GM19395 (cell line): ENCODE measurements around the gene FBLN2.
"Not testable (repeated sequence)": the region's sequence is repeated elsewhere in the genome, so short reads cannot be mapped to it uniquely, and the experiment has no call there.

ENCODE experiments used
- ATAC-seq: cut with Tn5 transposase; IDR thresholded peaks from one replicate; pipeline ENCODE4 v1.9.1; 2021; ENCODE audit warnings: mild to moderate bottlenecking, moderate library complexity; ENCODE audit not compliant: unreplicated experiment

FBLN2 gene

DNA sequence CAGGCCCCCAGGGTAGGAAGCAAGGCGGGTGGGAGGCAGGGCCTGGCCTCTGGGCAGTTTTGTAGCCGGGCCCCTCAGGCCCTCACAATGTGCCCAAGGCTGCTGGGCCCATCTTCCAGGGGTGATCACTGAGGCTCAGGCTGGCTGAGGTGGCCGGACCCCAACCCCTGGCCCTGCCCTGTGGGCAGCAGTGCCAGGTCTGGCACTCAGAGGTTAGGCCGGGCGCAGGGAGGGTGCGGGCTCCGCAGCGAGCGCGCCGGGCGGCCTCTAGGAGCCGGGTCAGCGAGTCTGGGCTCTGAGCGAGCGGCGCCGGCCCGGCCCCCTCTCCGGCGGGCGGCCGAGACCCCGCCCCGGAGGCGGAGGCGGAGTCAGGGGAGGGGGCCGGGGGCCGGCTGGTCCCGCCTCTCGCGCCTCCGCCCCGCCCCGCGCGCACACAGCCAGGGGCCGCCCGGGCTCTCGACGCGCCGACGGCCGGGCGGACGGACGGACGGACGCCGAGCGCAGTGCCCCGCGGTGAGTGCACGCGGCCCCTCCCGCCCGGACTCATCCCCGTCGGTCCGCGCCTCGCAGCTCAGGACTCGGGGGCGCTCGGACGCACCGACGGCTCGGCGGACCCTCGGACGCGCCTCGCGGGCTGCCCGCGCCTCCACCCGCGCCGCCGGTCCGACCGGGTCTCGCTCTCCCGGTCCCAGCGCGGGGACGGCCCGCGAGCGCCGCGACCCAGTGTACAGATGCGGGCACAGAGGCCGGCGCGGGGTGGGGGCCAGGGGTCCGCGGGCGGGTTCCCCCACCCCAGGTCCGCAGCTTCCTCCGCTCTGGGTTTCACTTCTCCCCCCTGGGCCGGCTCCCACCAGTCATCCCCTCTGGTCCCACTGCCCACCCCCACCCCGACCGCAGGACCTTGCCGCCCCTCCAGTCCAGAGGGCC is at the start of gene FBLN2:
TSS of gene FBLN2 (plus strand) at position 430 of the 927 bp plus-strand sequence. CDS start 21,231 bp downstream, outside the sequence.
- ATAC-seq = no peak

DNA sequence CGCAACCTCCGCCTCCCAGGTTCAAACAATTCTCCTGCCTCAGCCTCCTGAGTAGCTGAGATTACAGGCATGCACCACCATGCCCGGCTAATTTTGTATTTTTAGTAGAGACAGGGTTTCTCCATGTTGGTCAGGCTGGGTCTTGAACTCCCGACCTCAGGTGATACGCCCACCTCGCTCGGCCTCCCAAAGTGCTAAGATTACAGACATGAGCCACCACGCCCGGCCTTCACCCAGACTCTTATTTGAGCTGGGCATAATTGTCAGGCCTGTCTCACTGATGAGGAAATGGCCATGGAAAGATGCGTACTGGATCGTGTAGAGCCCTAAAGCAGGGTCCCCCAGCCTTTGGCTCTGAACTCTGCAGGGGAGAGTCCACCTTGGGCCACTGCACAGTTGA is 49.7 kb upstream of the FBLN2 start:
- ATAC-seq = not testable (repeated sequence)

DNA sequence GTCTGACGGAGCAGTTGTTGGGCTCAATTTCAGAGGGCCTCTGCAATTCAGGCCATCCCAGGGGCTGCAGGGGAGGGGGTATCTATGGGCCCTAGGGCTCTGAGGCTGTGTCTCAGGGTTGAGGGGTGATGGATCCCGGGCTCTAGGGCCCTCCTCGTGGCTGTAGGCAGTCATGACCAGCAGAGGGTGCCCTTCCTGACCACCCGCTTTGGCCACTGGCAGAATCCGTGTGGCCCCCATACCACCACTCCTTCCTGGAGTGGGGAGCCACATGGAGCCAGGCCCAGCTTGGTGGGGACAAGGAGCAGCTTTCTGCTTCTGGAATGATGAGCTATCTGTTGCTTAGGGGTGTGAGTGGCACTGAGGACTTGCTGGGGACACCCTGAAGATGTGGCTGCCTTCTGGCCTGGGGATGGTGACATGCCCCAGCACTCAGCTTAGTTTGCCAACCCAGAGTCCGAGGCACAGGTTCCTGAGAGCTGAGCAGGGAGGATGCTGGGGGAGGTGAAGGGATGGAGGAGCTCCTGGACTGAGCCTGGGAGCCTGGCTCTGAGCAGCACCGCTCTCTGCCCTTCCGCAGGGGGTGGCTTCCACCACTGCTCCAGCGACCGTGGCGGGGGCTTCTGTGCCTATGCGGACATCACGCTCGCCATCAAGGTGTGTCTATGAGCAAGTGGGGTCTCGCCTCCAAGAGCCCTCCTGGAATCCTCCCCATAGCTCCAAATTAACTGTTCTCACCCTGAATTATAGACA is 48.6 kb upstream of the FBLN2 start:
- ATAC-seq = no peak

DNA sequence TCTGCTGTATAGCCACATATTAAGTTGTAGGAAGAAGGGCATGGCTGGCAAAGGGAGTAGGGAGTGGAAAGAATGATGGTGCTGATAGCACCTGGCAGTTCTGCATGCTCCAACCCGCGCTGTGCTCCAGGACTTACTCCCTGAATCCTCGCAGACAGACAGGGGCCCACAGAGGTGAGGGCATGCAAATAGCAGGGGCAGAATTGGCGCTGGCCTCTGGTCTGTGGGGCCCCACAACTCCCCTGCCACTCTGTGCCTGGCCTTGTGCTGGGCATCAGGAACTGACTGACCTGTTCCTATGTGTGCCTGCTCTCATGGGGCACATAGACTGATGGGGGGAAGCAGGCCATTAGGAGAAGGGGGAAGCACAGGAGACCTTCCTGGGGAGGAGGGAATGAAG is 47.9 kb upstream of the FBLN2 start:
- no peak for ATAC-seq

DNA sequence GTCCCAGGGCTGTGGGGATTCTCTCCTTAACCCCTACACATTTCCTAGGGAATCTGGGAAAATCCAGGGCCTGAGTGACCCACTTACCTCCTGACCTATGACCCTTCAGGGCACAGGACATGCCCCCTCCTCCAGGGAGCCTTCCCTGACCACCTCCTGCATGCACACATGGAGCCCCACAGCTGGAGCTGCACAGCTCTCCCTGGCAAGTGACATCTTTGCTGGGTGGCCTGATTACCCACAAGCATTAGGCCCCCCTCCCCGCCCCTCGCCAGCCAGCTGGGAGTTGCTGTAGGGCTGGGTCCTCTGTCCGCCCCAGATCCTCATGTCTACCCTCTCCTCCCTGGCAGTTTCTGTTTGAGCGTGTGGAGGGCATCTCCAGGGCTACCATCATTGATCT is 47.4 kb upstream of the FBLN2 start:
- ATAC-seq = no peak

DNA sequence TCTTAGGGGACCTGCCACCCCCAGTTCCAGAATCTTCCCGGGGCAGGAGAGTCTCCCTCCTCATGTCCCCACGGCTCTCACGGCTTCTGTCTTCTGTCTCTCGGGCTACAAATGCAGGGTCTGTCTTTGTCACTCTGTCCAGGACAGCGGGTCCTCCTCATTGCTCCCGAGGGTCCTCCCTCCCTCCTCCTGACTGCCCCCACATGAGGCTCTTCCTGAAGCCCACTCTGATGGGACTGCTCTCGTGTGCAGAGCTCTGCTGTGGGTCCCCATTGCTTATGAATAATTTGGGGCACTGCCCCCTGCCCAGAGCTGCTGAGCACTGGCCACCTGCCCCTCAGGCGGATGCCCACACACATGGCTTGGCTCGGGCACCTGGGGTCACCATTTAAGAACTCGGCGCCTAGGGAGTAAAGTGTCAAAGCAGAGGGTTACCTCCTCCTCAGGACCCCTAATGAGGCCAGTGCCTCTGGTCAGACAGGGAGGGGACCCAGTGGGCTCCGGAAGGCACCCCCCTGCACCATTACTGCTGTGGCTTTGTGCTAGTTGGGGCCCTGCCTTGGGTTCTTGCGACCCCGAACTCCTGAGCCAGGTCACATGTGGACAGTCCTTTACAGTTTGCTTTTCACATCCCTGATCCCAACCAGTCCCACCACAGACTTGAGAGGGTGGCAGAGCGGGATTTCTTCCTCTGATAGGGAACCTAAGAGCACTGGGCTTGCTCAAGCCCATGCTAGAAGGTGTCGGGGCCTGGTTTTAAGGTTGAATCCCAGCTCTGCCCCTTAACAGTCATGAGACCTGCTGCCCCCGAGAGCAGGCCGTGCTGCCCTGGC is 46.8 kb upstream of the FBLN2 start:
- ATAC-seq = no peak

DNA sequence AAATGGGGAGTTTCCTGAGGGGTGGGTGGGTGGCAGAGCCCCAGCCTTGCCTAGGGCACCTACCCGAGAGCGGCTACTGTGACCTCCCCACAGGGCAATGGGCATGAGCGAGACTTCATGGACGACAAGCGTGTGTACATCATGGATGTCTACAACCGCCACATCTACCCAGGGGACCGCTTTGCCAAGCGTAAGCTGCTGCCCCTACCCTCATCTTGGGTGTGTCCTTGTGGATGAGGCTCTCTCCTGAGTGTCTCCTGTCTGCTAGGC is 46.2 kb upstream of the FBLN2 start:
- ATAC-seq = no peak

DNA sequence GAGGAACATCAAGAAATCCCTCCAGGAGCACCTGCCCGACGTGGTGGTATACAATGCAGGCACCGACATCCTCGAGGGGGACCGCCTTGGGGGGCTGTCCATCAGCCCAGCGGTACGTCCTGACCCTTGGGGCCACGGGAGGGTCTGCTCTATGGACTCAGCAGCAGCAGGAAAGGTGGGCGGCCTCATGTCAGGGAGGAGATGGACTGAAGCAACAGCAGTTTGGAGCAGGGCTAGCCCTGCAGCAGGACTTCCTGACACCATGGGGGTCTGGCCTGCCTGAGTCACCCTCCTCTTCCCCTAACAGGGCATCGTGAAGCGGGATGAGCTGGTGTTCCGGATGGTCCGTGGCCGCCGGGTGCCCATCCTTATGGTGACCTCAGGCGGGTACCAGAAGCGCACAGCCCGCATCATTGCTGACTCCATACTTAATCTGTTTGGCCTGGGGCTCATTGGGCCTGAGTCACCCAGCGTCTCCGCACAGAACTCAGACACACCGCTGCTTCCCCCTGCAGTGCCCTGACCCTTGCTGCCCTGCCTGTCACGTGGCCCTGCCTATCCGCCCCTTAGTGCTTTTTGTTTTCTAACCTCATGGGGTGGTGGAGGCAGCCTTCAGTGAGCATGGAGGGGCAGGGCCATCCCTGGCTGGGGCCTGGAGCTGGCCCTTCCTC is 44.6 kb upstream of the FBLN2 start:
- ATAC-seq = no peak

DNA sequence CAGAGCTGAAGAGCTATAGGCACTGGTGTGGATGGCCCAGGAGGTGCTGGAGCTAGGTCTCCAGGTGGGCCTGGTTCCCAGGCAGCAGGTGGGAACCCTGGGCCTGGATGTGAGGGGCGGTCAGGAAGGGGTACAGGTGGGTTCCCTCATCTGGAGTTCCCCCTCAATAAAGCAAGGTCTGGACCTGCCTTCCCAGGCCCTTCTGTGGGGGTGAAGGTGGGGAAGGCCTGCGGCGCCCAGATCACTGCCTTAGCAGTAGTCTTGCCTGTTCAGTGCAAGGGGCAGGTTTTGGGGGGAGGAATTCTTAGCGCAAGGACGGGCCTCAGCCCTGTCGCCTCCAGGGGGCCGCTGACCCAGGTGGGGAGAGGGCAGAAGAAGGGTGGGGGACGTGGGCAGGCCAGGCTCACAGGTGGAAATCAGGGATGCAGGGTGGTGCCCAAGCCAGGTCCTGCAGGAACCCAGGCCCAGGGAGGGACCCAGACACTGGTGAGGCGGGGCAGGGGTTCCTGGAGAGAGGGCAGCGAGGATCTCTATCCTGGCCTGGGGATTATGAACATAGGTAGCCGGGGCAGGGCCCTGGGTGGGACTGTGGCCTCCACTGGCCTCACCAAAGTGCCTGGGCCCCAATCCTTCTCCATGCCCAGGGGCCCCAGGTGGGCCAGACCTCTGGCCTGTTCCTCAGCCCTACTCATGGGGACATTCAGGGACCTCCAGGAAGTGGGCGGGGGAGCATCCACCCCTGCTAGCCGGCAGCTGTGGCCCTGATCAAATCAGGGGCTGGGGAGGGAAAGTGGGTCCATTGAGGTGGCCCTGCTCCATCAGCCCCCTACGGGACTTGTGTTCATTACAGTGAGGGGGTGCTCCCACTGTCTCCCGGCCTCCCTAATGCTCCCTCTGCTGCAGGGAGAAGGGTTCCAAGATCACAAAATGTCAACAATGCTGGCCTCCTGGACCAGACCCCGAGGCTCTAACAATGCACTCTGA is 43.5 kb upstream of the FBLN2 start:
- ATAC-seq = no peak

DNA sequence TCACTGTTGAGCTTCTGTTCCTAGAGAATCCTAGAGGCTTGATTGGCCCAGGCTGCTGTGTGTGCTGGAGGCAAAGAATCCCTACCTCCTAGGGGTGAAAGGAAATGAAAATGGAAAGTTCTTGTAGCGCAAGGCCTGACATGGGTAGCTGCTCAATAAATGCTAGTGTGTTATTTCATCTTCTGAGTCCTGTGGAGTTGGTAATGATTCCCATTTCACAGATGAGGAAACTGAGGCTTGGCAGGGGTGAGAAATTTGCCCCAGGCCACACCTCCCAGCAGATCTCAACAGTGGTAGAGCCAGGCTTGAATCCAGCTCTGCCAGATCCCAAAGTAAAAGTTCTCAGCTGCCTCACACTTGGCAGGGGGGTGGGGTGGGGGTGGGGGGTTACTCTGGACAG is 42.7 kb upstream of the FBLN2 start:
- ATAC-seq = no peak

DNA sequence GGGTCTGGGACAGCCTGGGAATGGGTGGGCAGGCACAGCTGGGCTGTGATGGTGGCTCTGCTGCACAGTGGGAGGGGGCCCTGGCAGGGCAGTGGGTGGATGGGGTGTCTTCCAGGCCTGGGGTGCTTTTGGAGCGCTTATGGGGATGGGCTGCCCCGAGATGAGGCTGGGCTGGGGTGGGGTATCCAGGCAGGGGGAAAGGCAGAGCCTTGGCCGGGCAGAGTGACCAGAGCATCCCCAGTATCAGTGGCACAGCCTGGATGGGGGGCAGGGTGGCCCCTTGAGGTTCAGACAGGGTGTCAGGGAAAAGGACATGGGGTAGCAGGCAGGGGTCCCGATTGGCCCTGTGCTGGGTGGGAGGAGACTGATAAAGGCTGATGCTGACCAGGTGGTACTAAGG is 42.2 kb upstream of the FBLN2 start:
- no peak for ATAC-seq

DNA sequence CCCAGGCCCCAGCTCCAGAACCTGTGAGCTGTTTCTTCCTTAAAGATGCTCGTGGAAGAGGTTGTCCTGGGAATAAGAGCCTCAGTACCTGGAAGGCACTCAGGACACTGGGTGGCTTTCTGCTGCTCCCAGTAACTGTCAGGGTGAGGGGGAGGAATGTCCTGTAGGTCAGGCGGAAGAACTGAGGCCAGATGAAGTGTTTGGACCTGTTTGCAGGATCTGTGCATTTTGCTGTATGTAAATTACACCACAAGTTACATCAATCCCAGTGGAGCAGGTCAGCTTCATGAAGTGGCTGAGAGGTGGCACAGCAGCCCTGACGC is 41.7 kb upstream of the FBLN2 start:
- ATAC-seq = no peak

DNA sequence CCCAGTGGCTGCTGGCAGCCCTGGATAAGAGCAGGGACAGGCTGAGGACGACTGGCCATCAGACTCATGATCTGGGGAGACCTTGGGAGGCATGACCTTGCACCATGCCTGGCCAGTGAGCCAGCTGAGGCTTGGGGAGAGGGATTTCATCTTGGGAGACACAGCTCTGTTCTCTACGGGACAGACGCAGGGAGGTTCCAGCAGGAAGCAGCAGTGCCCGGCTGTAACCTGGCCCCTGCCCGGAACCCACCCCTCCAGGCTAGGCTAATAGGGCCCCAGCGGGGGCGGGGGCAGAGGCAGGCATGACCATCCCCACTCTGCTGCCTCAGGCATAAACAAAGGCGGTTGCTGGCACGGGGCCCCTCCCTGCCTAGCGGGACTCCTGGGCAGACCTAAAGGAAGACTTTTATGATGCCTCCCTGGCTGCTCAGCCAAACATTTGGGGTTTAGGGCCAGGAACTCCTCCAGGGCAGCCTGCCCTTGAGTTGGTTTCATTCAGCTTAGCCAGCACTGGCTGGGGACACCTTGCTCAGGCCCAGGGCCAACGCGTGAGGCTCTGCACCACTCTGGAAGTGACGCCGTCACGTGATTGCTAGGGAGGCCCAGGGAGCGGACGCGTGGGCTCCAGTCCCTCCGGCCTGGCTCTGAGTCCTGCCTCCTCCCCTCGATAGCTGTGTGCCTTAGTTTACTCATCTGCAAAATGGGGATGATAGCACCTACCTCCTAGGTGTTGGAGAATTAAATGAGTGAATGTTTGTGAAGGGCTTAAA is 41.2 kb upstream of the FBLN2 start:
- ATAC-seq = no peak

DNA sequence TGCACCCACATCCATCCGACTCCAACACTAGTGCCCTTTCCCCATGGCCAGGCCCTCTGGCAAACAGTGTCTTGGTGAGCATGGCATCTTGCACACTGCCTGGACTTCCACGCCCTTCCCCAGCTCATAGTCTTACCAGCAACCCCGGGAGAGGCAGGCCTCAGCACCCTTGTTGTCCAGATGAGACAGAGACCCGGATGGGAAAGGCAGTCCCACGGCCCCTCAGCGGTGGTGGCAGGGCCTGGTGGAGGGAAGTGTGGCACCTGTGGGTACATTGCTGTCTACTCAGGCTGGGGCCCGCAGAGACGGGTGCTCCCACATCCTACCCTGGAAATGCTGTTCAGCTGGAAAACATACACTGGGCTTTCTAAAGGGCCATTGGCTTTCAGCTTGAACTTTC is 40.4 kb upstream of the FBLN2 start:
- no peak for ATAC-seq

DNA sequence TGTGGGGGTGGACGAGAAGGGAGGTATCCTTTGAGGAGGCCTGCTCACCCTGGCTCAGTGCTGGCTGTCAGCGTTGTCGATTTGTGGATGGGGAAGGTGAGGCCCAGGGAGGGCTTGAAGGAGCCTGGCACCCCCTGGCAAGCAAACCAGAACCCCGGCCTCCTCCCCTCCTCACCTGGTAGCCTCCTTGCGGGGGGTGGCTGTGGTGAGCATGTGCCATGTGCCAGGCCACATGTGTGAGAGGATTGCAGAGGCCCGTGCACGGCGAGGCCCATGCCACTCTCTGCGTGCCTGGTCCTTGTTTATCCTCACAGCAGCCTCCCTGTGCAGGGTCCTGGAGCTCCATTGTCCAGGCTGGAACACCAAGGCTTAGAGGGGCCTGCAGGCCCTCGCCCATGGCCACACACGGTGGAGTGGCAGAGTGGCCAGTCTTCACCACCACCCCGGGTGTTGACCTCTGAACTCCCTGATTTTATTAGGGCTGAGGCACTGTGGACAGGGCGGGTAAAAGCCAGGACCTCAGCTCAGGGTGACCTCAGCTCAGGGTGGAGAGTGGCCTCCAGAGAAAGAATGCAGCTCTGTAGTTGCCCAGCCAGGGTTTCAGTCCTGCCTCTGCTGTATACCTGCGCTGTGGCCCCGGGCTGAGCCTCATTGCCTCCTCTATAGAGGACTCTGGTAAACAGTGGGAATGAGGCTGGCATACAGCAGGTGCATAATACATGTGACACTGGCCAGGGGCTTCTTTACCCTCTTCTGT is 39.7 kb upstream of the FBLN2 start:
- ATAC-seq = no peak

DNA sequence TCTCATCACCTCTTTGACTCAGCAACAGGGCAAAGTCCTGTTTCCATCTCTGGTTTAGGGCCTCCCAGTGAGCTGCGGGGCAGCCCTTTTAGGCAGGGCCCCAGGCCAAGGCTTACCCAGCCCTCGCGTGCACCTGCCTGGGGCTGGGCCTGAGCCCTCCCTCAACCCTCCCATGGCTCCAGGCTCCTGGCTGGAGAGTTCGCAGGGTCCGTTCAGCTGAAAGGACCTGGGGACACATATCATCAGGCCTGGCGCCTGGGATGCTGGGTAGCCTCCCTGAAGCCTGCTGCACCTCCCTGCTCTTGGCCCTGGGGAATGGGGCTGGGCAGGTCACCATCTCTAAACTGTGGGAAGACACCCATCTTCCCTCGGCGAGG is 39.1 kb upstream of the FBLN2 start:
- no peak for ATAC-seq

DNA sequence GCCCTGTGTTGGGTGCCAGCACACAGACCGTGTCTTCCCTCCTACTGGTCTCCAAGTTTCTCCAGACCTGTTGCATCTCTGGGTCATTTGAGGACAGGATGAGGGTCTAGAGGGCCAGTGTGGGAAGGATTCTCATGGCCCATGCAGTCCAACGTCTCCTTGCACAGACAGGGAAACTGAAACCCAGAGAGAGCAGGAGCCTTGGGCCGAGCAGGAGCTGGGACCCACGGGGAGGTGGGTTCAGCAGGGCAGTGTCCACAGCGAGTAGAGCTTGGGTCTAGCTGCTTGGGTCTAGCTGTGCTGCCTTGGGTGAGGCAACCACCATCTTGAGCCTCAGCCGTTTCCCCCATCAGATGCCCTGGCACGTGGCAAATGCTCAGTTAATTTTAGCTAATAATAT is 36.5 kb upstream of the FBLN2 start:
- ATAC-seq = no peak

DNA sequence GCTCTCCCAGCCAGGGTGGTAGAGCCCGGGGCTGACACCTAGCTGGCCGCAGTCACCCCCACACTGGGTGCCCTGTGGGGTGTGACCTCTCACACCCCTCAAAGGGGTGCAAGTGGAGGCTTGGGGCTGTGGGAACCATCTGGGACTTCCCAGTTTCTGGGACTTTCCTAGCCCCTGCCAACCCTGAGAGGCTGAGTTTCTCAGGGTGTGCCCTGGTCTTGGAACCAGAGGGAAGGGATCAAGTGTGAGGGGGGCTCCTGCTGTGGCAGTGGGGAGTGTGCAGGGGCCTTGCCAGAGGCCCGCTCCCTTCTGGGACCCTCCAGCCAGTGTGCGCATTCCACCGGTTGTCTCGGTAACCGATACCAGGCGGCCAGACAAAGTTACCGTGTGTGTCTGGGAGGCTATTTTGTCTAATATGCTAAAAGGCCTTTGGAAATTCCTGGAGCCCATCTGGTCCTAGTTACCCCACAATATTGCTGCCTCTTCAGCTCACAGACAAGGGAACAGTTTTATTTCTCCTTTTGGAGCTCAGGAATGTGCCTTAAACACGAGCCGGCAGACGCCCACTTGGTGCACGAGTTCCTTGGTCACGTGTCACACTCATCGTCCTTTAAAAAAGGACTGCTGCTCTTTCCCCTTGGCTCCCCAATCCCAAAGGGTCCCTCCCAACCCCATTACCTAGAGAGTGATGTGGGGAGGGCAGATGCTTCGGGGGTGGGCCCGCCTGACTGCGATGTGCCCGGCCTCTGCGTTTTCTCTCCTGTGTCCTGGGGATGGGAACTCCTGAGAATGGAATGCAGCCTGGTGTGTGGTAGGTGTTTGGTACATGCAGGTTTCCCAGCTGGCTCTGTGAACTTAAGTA is 35.6 kb upstream of the FBLN2 start:
- no peak for ATAC-seq
